ENCODE data around the gene C1QTNF3.
"Not testable (repeated sequence)": the region's sequence is repeated elsewhere in the genome, so short reads cannot be mapped to it uniquely, and the experiment has no call there.

C1QTNF3 gene

GRCh38 chr5:34043099-34043876, at the start of gene C1QTNF3:
TSS of gene C1QTNF3 (minus strand) at chr5:34043213. CDS start at chr5:34043125, 88 bp downstream.
- DNase-seq: no peak

DNA sequence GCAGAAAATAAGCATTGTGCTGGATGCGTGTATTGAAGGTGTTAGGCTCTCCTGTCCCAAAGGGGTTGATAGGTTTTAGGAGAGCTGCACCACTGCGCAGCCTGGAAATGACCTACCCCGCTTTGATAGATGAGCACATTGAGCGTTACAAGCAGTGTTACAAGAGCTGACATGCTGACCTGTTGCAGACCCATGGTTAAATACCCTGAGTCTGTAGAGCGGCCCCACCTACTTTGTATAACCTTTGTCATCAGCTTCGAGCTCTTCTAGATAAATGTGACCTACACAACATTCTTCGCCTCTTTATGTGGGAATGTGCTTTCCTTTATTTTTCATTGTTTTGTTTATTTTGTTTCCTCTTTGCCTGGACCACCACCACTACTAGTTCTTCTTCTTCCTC, 48.0 kb upstream of the C1QTNF3 start:
- not testable (repeated sequence) for DNase-seq

DNA sequence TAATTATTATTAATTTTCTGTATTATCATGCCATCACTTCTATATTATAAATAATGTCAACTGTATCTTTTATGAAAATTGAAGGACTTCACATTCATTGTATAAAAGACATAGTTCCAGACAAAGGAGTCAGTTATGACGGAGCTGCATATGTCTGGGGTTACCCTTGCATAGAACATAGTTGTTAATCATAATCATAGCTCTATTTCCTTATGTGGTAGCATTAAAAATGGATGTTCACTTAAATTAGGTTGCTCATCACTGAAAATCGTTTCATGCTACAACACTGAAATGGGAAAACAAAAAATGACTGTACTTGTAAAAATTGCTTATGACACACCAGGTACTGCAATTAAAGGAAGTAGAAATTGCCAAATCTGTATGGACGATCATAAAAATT, 46.8 kb upstream of the C1QTNF3 start:
- DNase-seq: not testable (repeated sequence)

DNA sequence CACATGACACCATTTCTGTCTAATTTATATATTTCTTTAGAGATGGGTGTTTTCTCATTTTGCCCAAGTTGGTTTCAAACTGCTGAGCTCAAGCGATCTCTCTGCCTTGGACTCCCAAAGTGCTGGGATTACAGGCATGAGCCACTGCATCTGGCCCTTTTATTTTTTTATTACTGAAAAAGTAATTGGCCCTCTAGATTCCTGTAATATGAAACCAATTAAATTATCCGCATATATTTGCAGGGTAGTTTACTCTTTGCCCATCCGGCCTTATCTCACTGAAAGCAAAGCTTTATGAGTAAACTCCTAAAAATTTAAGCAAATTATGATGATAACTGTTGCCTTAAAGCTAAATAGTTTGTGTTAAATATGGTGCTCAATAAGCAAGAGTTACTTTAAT, 44.7 kb upstream of the C1QTNF3 start:
- not testable (repeated sequence) for DNase-seq

DNA sequence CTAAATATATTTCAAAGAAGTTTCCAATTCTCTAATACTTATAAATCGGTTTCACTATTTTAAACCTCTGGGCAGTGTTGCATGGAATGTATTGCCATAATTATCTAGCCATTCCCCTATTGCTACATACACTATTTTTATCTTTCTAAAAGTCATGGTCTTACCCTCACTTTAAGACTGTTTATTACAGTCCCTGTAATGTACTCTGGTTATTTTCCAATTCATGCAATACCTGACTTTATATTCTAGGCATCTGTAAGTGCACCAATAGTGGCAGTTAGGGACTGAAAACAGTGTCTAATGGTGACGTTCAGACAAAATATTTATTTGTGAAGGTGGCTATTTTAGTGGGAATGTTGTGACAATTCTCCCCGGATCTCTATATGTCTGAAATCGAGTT, 40.9 kb upstream of the C1QTNF3 start:
- DNase-seq: not testable (repeated sequence)

- not testable (repeated sequence) for DNase-seq
These were observed 36.5 kb upstream of the C1QTNF3 start for GRCh38 chr5:34079505-34079904.

- not testable (repeated sequence) for DNase-seq
These were observed 34.6 kb upstream of the C1QTNF3 start for GRCh38 chr5:34077636-34078035.

- not testable (repeated sequence) for DNase-seq
These were observed 33.8 kb upstream of the C1QTNF3 start for GRCh38 chr5:34076719-34077364.

- DNase-seq: not testable (repeated sequence)
These were observed 31.5 kb upstream of the C1QTNF3 start for GRCh38 chr5:34074472-34074871.

- DNase-seq: not testable (repeated sequence)
These were observed 31.1 kb upstream of the C1QTNF3 start for GRCh38 chr5:34074071-34074470.

- not testable (repeated sequence) for DNase-seq
These were observed 27.6 kb upstream of the C1QTNF3 start for GRCh38 chr5:34070626-34071025.

GRCh38 chr5:34064656-34065055, 21.6 kb upstream of the C1QTNF3 start:
- no peak for DNase-seq

DNA sequence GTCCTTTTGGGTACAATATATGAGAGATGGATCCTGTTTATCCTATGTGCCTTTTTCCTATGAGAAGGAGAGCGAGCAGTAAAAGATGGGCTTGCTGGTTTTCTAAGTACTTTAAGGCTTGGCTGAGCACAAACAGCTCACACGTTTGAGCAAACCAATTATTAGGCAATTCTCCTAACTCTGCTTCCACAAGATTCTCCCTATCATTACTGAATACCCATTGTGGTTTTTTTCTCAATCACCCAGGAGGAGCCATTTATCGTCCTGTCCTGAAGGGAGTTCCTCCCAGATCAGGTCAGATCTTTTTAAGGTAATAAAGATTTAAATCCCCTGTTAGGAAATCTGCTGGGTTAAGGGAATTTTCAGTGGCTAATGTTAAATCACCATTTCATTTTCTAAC, 19.4 kb upstream of the C1QTNF3 start:
- DNase-seq: no peak

DNA sequence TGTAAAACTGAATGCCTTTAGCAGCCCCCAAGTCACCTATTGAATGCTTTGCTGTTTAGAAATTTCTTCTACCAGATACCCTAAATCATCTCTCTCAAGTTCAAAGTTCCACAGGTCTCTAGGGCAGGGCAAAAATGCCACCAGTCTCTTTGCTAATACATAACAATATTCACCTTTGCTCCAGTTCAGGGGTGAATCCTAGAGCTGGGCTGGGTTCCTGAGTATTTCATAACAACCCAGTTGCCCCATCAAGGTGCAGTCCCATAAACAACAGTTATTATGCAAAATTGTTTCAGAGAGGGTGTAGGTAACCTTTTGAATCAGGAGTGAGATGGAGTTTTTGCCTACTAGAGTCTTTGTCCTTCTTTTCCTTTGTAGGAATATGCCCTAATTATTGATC, 19.0 kb upstream of the C1QTNF3 start:
- no peak for DNase-seq

DNA sequence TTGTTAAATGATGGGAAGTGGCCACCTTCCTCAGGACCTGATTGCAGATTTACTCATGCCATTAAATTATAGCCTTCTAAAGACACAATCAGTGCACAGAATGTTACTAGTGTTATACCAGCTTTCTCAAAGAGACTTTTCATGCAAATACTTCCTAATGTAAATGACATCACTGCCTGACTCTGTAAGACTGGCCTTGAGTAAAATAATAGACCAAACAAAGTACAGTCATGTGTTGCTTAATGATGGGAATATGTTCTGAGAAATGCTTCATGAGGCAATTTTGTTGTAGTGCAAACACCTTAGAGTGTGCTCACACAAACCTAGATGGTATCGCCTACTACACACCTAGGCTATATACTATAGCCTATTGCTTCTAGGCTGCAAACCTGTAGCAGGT, 17.0 kb upstream of the C1QTNF3 start:
- DNase-seq: no peak

- DNase-seq: no peak
These were observed 15.5 kb upstream of the C1QTNF3 start for GRCh38 chr5:34058532-34058931.

- no peak for DNase-seq
These were observed 14.6 kb upstream of the C1QTNF3 start for GRCh38 chr5:34057569-34057968.

DNA sequence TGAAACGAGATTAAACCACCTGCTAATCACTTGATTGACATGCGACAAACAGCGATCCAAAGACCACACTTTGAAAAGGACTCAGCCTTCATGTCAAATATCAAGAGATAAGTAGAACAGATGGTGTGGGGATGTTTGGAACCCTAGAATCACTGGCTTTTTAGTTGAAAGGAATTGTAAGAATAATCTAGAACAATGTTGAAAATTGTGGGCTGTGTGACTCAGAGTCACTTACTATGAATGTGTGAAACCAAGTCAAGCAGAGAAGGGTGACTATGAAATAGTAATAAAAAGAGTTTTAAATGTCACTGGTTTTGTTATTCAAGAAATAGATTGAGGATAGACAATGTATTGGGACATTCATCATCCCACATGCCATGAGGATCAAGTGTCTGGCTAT, 14.1 kb upstream of the C1QTNF3 start:
- DNase-seq: no peak

DNA sequence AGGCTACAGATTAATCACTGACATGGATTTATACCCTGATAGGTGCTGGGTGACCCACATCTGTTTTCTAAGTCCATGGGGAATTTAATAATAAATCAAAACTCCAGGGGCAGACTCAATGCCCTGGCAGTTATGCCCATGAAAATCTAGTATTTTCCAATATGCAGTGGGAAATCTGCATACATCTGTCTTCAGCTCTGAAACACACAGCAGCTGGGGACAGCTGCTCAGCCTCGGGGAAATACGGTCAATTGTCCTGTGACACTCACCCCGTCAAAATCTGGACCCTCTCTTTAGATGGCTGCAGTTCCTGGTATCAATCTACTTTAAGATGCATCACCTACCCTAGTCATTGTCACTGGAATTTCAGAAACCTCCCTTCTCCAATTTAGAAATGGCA, 12.7 kb upstream of the C1QTNF3 start:
- DNase-seq: no peak

DNA sequence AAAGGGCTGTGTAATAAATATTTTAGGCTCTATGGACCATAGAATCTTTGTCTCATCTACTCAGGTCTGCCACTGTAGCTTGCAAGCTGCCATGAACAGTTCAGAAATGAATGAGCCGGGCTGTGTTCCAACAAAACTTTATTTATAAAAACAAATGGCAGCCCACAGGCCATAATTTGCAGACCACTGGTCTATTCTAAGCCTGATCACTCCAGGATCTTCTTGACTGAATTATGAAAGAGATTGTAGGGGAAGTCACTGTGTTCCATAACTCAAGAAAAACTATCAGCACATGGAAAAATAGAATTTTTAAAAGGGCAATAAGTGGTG, 11.4 kb upstream of the C1QTNF3 start:
- DNase-seq: no peak

- DNase-seq: no peak
These were observed 10.8 kb upstream of the C1QTNF3 start for GRCh38 chr5:34053571-34054399.

DNA sequence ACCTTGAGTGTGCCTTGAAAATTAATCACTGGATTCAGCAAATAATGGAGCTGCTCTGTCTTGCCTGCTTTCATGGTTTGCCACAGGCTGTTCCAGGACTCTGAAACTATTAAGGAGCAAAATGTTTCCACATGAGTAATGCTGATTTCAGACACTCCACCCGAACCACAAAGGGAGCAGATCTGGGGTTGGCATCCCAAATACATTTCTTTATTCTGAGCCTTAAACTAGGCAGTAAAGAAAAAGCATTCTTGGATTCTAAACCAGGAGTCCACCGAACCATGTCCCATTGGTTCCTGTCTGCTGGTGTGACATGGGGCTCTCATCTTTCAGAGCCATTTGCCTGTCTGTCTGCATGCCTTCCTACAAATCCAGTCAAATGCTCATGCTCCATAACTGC, 10.1 kb upstream of the C1QTNF3 start:
- DNase-seq: no peak

- no peak for DNase-seq
These were observed 8.5 kb upstream of the C1QTNF3 start for GRCh38 chr5:34051374-34051980.
